ENCODE measurements around the gene OBI1. TPM values are rescaled to one million over a fixed set of nuclear protein-coding genes. Genes with fewer than 3 reads are reported as not detected.

OBI1 gene
- total and polyA plus RNA-seq, 4 donors = 2.7 to 16.5 (median 6.6) TPM

GRCh38 chr13:78586706-78587105 is 72.2 kb downstream of the OBI1 start:
- Histone ChIP-seq H3K27me3 (ENCODE audit: control insufficient read depth in 3 of 3, insufficient read depth in 3 of 3, low read length in 2 of 3) (peaks cover 9 to 81% (median 72%) of the 10 kb centered on the region in 3 donors), H3K9ac (ENCODE audit: insufficient read depth in 1 of 2, low read length in 2 of 2) (no peak overlapping the region), H3K9me3 (ENCODE audit: control insufficient read depth in 4 of 4, insufficient read depth in 3 of 4, low read length in 3 of 4) (peaks cover 0 to 10% (median 0%) of the 10 kb centered on the region in 4 donors), H3K4me3 (no peak overlapping the region), H3K4me1 (ENCODE audit: control insufficient read depth in 5 of 5, insufficient read depth in 5 of 5, low read length in 5 of 5) (no peaks in the 10 kb centered on the region), H3K36me3 (ENCODE audit: control insufficient read depth in 4 of 4, insufficient read depth in 4 of 4, low read length in 4 of 4) (no peaks in the 10 kb centered on the region), H3K27ac (ENCODE audit: low read depth in 1 of 2, low read length in 1 of 2) (no peak overlapping the region)
- 8 to 10% methylated on average over 21 of the region's 21 CpGs for WGBS, 2 donors
- no peak for TF ChIP-seq CTCF (IDR thresholded peaks at IDR 0.05; ENCODE audit: control extremely low read depth, extremely low read depth)
- no peak for ATAC-seq (ENCODE audit: insufficient read depth, low FRiP score)
- DNase-seq = no peak

- 76 to 79% methylated on average over 4 of the region's 4 CpGs for WGBS, 2 donors
- Histone ChIP-seq H3K27ac (ENCODE audit: low read depth in 1 of 2, low read length in 1 of 2) (no peak overlapping the region), H3K36me3 (ENCODE audit: control insufficient read depth in 4 of 4, insufficient read depth in 4 of 4, low read length in 4 of 4) (no peaks in the 10 kb centered on the region), H3K4me3 (no peak overlapping the region), H3K9me3 (ENCODE audit: control insufficient read depth in 4 of 4, insufficient read depth in 3 of 4, low read length in 3 of 4) (peaks cover 0 to 2% (median 0%) of the 10 kb centered on the region in 4 donors), H3K9ac (ENCODE audit: insufficient read depth in 1 of 2, low read length in 2 of 2) (no peak overlapping the region), H3K4me1 (ENCODE audit: control insufficient read depth in 5 of 5, insufficient read depth in 5 of 5, low read length in 5 of 5) (no peaks in the 10 kb centered on the region), H3K27me3 (ENCODE audit: control insufficient read depth in 3 of 3, insufficient read depth in 3 of 3, low read length in 2 of 3) (peaks cover 0 to 8% (median 0%) of the 10 kb centered on the region in 3 donors)
- no peak for DNase-seq
- no peak for ATAC-seq (ENCODE audit: insufficient read depth, low FRiP score)
- no peak for TF ChIP-seq CTCF (IDR thresholded peaks at IDR 0.05; ENCODE audit: control extremely low read depth, extremely low read depth)
Measured at GRCh38 chr13:78576261-78576660, 82.7 kb downstream of the OBI1 start.

GRCh38 chr13:78572459-78572858 is 86.5 kb downstream of the OBI1 start:
- no peak for TF ChIP-seq CTCF (IDR thresholded peaks at IDR 0.05; ENCODE audit: control extremely low read depth, extremely low read depth)
- H3K9me3 ChIP-seq (ENCODE audit: control insufficient read depth in 4 of 4, insufficient read depth in 3 of 4, low read length in 3 of 4) = no peaks in the 10 kb centered on the region
- no peak for DNase-seq
- H3K27ac ChIP-seq (ENCODE audit: low read depth in 1 of 2, low read length in 1 of 2) = no peak overlapping the region
- no peaks in the 10 kb centered on the region for H3K27me3 ChIP-seq (ENCODE audit: control insufficient read depth in 3 of 3, insufficient read depth in 3 of 3, low read length in 2 of 3)
- H3K4me1 ChIP-seq (ENCODE audit: control insufficient read depth in 5 of 5, insufficient read depth in 5 of 5, low read length in 5 of 5) = no peaks in the 10 kb centered on the region
- no peaks in the 10 kb centered on the region for H3K36me3 ChIP-seq (ENCODE audit: control insufficient read depth in 4 of 4, insufficient read depth in 4 of 4, low read length in 4 of 4)
- H3K9ac ChIP-seq (ENCODE audit: insufficient read depth in 1 of 2, low read length in 2 of 2) = no peak overlapping the region
- no peak for ATAC-seq (ENCODE audit: insufficient read depth, low FRiP score)
- 74 to 77% methylated on average over 5 of the region's 5 CpGs for WGBS, 2 donors
- H3K4me3 ChIP-seq = no peak overlapping the region

GRCh38 chr13:78569029-78569428 is 89.9 kb downstream of the OBI1 start:
- H3K9me3 ChIP-seq (ENCODE audit: control insufficient read depth in 4 of 4, insufficient read depth in 3 of 4, low read length in 3 of 4) = no peaks in the 10 kb centered on the region
- H3K27ac ChIP-seq (ENCODE audit: low read depth in 1 of 2, low read length in 1 of 2) = no peak overlapping the region
- no peaks in the 10 kb centered on the region for H3K4me1 ChIP-seq (ENCODE audit: control insufficient read depth in 5 of 5, insufficient read depth in 5 of 5, low read length in 5 of 5)
- H3K27me3 ChIP-seq (ENCODE audit: control insufficient read depth in 3 of 3, insufficient read depth in 3 of 3, low read length in 2 of 3) = no peaks in the 10 kb centered on the region
- WGBS, 2 donors = 93 to 96% methylated on average over 1 of the region's 1 CpG
- TF ChIP-seq CTCF (IDR thresholded peaks at IDR 0.05; ENCODE audit: control extremely low read depth, extremely low read depth) = no peak
- H3K36me3 ChIP-seq (ENCODE audit: control insufficient read depth in 4 of 4, insufficient read depth in 4 of 4, low read length in 4 of 4) = no peaks in the 10 kb centered on the region
- DNase-seq (no peak), ATAC-seq (ENCODE audit: insufficient read depth, low FRiP score) (no peak)
- no peak overlapping the region for H3K4me3 ChIP-seq
- H3K9ac ChIP-seq (ENCODE audit: insufficient read depth in 1 of 2, low read length in 2 of 2) = no peak overlapping the region
